Measurements from ENCODE around the gene AP3S2. TPM values are rescaled to one million over a fixed set of nuclear protein-coding genes. Genes with fewer than 3 reads are reported as not detected.

Gene AP3S2
- total RNA-seq, 1 experiment from 2014 or later, result 35.7 TPM

GRCh38 chr15:89912674-89913396, 19.0 kb upstream of the AP3S2 start, which contains the start of gene ARPIN (continued):
- TF ChIP-seq ARID4B (CRISPR knock-in tag; IDR thresholded peaks at IDR 0.05; ENCODE audit: borderline replicate concordance) (no peak), ZNF263 (CRISPR knock-in tag; IDR thresholded peaks at IDR 0.05; ENCODE audit: low read depth) (no peak), SMAD3 (CRISPR knock-in tag; IDR thresholded peaks at IDR 0.05; ENCODE audit: borderline replicate concordance) (peak; percentile 50; the same call in 1 of the 2 replicates), ZNF423 (CRISPR knock-in tag; IDR thresholded peaks at IDR 0.05) (peak; percentile 56), CDX4 (CRISPR knock-in tag; IDR thresholded peaks at IDR 0.05; ENCODE audit: borderline replicate concordance) (no peak), JUN (CRISPR knock-in tag; IDR thresholded peaks at IDR 0.05) (peak; percentile 31; the same call in 1 of the 2 replicates), MAX (CRISPR knock-in tag; IDR thresholded peaks at IDR 0.05) (peak; percentile 58; the same call in 1 of the 2 replicates), TEAD4 (CRISPR knock-in tag; IDR thresholded peaks at IDR 0.05) (peak; percentile 50; the same call in 1 of the 2 replicates), ZMAT4 (CRISPR knock-in tag; IDR thresholded peaks at IDR 0.05) (no peak), AFF4 (CRISPR knock-in tag; IDR thresholded peaks at IDR 0.05; ENCODE audit: borderline replicate concordance) (no peak), FOXP4 (CRISPR knock-in tag; IDR thresholded peaks at IDR 0.05) (0 out of 2 replicates have a peak, but pooled peaks have one; percentile 5), PRDM15 (CRISPR knock-in tag; IDR thresholded peaks at IDR 0.05) (no peak), ZNF138 (CRISPR knock-in tag; conservative IDR thresholded peaks at IDR 0.05) (no peak), NR2C2 (CRISPR knock-in tag; IDR thresholded peaks at IDR 0.05) (no peak), NFE2L1 (CRISPR knock-in tag; IDR thresholded peaks at IDR 0.05) (no peak), HMGXB4 (CRISPR knock-in tag; IDR thresholded peaks at IDR 0.05) (peak; percentile 86; the same call in 1 of the 2 replicates), E2F5 (CRISPR knock-in tag; IDR thresholded peaks at IDR 0.05) (no peak; the same call in 1 of the 2 replicates), GTF2I (CRISPR knock-in tag; conservative IDR thresholded peaks at IDR 0.05) (no peak), CREB1 (CRISPR knock-in tag; IDR thresholded peaks at IDR 0.05) (peak; percentile 13; the same call in 1 of the 2 replicates)
